Erythroblast (primary cell): Measurements from ENCODE around the gene TRAFD1.

ENCODE experiments used
- GATA1 ChIP-seq: IDR thresholded peaks from 2 replicates; pipeline ENCODE4 v1.6.1; 2011; ENCODE audit warnings: low read depth, mild to moderate bottlenecking, control low read depth, low read length, moderate library complexity
- POLR2A ChIP-seq: IDR thresholded peaks from 2 replicates; pipeline ENCODE4 v1.6.1; 2011; ENCODE audit warnings: mild to moderate bottlenecking, low read length

DNA sequence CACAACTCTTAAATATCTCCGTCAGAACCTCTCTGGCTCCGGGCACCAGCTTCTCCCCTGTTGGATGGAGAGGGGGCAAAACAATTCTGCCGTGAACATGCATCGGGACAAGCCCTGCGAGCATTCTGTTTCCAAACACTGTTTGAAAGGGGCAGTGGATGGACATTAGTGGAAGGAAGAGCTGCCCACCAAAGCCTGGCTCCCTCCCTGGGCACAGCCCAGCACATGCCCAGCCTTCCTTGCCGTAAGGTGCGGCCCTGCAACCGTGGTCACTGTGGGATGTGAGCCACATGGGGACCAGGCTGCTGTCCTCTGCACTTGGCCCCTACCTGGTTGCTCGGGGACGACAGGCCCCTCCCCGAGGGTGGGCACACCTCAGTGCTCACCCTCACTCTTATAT is 54.0 kb downstream of the TRAFD1 start:
- TF ChIP-seq POLR2A (no peak), GATA1 (no peak)
